Panc1 (cell line): ENCODE results near the gene NECTIN1. TPM values are rescaled to one million over a fixed set of nuclear protein-coding genes. Genes with fewer than 3 reads are reported as not detected.

Source experiments
- ATAC-seq: fragments of 200-7000 bp; cut with Tn5 transposase; 2 replicates; pipeline ENCODE4 v1.9.1; 2020; ENCODE audit warnings: mild to moderate bottlenecking, moderate library complexity
- BruUV-seq: library from RNA; stranded (reverse); fragments of 400-500 nt; replicated peaks from 2 replicates; lab custom pipeline; 2021; lab: Mats Ljungman, UMichigan
- CTCF ChIA-PET: fragments of 300-600 bp; sonication (Branson Sonifier 250); formaldehyde crosslinking; loops from one replicate; lab custom pipeline; 2022; ENCODE audit warnings: antibody characterized with exemption; lab: Charles Lee
- POLR2A ChIA-PET: fragments of 300-600 bp; sonication (Branson Sonifier 250); formaldehyde crosslinking; loops from one replicate; lab custom pipeline; 2022; ENCODE audit warnings: antibody characterized with exemption; lab: Charles Lee
- DNase-seq: peaks from one replicate; pipeline ENCODE4 v3.0.0-alpha.2; 2010; ENCODE audit warnings: low read depth, low spot score
- H3K27ac ChIP-seq: 2 replicates; pipeline ENCODE4 v1.5.1; 2011; ENCODE audit warnings: mild to moderate bottlenecking, low read length, inconsistent platforms
- H3K27me3 ChIP-seq: fragments of 200-500 bp; sonication (Bioruptor generic); 2 replicates; pipeline ENCODE4 v1.6.0; 2014; ENCODE audit warnings: low read length, inconsistent platforms; ENCODE audit not compliant: control insufficient read depth, insufficient read depth
- H3K36me3 ChIP-seq: fragments of 200-500 bp; sonication (Bioruptor generic); 2 replicates; pipeline ENCODE4 v1.5.1; 2014; ENCODE audit warnings: inconsistent platforms, mild to moderate bottlenecking, low read length, moderate library complexity; ENCODE audit not compliant: control insufficient read depth, insufficient read depth
- H3K4me1 ChIP-seq: 2 replicates; pipeline ENCODE4 v1.5.1; 2011; ENCODE audit warnings: inconsistent platforms, mild to moderate bottlenecking, low read length, moderate library complexity; ENCODE audit not compliant: control insufficient read depth, insufficient read depth
- H3K4me3 ChIP-seq, 2 experiments: 2 replicates each; pipeline ENCODE4 v1.5.1; 2011 to 2012; ENCODE audit warnings: low read depth in 2 of 2, low read length in 2 of 2, mild to moderate bottlenecking in 2 of 2, inconsistent platforms in 1 of 2, moderate library complexity in 1 of 2
- H3K9me3 ChIP-seq: fragments of 200-500 bp; sonication (Bioruptor generic); 2 replicates; pipeline ENCODE4 v1.5.1; 2014; ENCODE audit warnings: low read depth, mild to moderate bottlenecking, inconsistent platforms, low read length, moderate library complexity; ENCODE audit not compliant: control insufficient read depth, insufficient read depth
- POLR2AphosphoS5 ChIP-seq: IDR thresholded peaks from 2 replicates; pipeline ENCODE4 v1.6.1; 2012; ENCODE audit warnings: mild to moderate bottlenecking, low read depth, low read length, moderate library complexity
- SIN3A ChIP-seq: IDR thresholded peaks from 2 replicates; pipeline ENCODE4 v1.6.1; 2012; ENCODE audit warnings: low read depth, mild to moderate bottlenecking, low read length, moderate library complexity, borderline replicate concordance; ENCODE audit not compliant: insufficient read depth
- TCF7L2 ChIP-seq: IDR thresholded peaks from 2 replicates; pipeline ENCODE4 v1.6.1; 2011; ENCODE audit warnings: mild to moderate bottlenecking, low read depth, low read length, inconsistent platforms
- in situ Hi-C: cut with HindIII; loops from 2 replicates; pipeline ENCODE4 v1.10.0; 2016; ENCODE audit warnings: low sequenced_read_pairs, low pct_unique_long_range_greater_than_20kb
- intact Hi-C: fragments of 100-400 bp; cut with micrococcal nuclease; formaldehyde crosslinking; loops from one replicate; pipeline ENCODE4 v1.10.0; 2022; ENCODE audit not compliant: unreplicated experiment
- total RNA-seq: library from RNA; stranded (reverse); gene quantifications from one replicate; pipeline ENCODE4 v1.2.1, GENCODE V29; 2021; ENCODE audit not compliant: unreplicated experiment
- TF ChIP-seq, protein P1 (sequence below), 2 experiments: IDR thresholded peaks; 2 replicates each; pipeline ENCODE4 v1.6.1; 2011 to 2012; ENCODE audit warnings: low read depth in 2 of 2, control low read depth in 1 of 2, low read length in 1 of 2, mild to moderate bottlenecking in 1 of 2, moderate library complexity in 1 of 2; ENCODE audit not compliant: insufficient read depth in 1 of 2
- TF ChIP-seq, protein P2 (sequence below): fragments of 450-650 bp; IDR thresholded peaks from 2 replicates; pipeline ENCODE4 v1.5.1; 2017; ENCODE audit warnings: mild to moderate bottlenecking

NECTIN1 gene
- total RNA-seq, 1 experiment from 2014 or later = 14.6 TPM

DNA sequence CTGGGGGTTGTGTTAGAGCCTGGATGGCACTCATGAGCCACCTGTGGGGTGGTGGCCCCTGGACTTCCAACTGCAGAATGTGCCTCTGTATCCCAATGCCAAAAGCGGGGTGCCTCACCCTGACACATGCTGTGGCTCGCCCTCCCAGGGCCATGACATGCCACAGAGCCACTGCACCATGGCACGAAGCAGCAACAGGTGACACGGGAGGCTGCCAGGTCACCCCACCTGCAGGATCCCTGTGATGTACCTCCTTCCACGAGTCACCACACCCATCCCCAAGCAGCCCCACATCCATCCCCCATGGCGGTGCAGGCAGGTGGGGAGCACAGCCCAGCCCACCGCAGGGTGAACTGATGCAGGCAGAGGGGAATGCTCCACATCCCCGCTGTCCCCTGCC lies 14.8 kb downstream of the NECTIN1 start:
- no peaks in the 10 kb centered on the region for H3K36me3 ChIP-seq
- no TSS peak for BruUV-seq
- intact Hi-C loops (no loop called here), in situ Hi-C loops (no loop called here)
- POLR2A ChIA-PET = no interaction called here
- no peaks in the 10 kb centered on the region for H3K4me1 ChIP-seq
- DNase-seq = no peak
- no peak overlapping the region for H3K4me3 ChIP-seq
- H3K27me3 ChIP-seq = no peaks in the 10 kb centered on the region
- ATAC-seq = no peak
- no peaks in the 10 kb centered on the region for H3K9me3 ChIP-seq
- TF ChIP-seq, protein P1, sequence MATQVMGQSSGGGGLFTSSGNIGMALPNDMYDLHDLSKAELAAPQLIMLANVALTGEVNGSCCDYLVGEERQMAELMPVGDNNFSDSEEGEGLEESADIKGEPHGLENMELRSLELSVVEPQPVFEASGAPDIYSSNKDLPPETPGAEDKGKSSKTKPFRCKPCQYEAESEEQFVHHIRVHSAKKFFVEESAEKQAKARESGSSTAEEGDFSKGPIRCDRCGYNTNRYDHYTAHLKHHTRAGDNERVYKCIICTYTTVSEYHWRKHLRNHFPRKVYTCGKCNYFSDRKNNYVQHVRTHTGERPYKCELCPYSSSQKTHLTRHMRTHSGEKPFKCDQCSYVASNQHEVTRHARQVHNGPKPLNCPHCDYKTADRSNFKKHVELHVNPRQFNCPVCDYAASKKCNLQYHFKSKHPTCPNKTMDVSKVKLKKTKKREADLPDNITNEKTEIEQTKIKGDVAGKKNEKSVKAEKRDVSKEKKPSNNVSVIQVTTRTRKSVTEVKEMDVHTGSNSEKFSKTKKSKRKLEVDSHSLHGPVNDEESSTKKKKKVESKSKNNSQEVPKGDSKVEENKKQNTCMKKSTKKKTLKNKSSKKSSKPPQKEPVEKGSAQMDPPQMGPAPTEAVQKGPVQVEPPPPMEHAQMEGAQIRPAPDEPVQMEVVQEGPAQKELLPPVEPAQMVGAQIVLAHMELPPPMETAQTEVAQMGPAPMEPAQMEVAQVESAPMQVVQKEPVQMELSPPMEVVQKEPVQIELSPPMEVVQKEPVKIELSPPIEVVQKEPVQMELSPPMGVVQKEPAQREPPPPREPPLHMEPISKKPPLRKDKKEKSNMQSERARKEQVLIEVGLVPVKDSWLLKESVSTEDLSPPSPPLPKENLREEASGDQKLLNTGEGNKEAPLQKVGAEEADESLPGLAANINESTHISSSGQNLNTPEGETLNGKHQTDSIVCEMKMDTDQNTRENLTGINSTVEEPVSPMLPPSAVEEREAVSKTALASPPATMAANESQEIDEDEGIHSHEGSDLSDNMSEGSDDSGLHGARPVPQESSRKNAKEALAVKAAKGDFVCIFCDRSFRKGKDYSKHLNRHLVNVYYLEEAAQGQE (IDR thresholded peaks at IDR 0.05; ENCODE audit: insufficient read depth in 1 of 2, low read depth in 2 of 2, low read length in 1 of 2) = no peak
- TF ChIP-seq SIN3A = no peak
- no peak for TF ChIP-seq POLR2AphosphoS5
- TF ChIP-seq, protein P2, sequence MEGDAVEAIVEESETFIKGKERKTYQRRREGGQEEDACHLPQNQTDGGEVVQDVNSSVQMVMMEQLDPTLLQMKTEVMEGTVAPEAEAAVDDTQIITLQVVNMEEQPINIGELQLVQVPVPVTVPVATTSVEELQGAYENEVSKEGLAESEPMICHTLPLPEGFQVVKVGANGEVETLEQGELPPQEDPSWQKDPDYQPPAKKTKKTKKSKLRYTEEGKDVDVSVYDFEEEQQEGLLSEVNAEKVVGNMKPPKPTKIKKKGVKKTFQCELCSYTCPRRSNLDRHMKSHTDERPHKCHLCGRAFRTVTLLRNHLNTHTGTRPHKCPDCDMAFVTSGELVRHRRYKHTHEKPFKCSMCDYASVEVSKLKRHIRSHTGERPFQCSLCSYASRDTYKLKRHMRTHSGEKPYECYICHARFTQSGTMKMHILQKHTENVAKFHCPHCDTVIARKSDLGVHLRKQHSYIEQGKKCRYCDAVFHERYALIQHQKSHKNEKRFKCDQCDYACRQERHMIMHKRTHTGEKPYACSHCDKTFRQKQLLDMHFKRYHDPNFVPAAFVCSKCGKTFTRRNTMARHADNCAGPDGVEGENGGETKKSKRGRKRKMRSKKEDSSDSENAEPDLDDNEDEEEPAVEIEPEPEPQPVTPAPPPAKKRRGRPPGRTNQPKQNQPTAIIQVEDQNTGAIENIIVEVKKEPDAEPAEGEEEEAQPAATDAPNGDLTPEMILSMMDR = no peak
- TF ChIP-seq TCF7L2 = no peak
- H3K27ac ChIP-seq = no peak overlapping the region
- CTCF ChIA-PET = interaction anchor here (0.6 kb wide), 1 partner anchor 11 kb away, joined by 3 read pairs; no protein-coding TSS in a partner anchor

DNA sequence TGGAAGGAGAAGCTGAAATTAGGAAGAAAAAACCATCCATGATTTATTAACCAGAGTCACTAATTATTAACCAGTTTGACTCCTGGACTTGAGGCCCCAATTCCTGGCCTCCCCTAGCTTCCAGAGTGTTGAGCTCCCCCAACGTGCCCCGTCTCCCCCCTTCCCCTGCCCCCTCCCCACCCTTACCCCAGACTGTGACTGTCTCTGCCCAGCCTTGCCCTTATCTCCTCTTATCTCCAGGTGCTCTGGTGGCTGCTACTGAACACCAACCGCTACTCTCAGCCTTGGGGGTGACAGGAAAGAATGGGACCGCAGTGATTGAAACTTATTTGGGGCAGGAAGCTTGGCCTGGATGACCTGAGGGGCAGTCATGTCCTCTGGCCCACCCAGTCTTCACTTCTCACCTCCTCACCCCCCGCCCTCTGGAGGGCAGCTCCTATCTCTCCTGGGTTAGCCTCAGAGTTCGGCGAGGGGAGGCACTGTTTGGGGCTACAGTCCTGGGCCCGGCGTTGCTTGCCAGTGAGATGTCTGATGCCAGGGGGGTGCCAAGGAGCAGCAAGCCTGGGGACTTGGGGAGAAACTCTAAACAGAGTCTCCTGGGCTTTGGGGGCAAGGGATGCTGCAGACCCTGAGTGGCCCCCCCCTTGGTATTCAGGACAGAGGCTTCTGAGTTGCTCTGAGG lies 15.5 kb downstream of the NECTIN1 start:
- TF ChIP-seq, protein P1 (IDR thresholded peaks at IDR 0.05; ENCODE audit: insufficient read depth in 1 of 2, low read depth in 2 of 2, low read length in 1 of 2) = no peak
- TF ChIP-seq SIN3A = no peak
- TF ChIP-seq, protein P2 = no peak
- TF ChIP-seq POLR2AphosphoS5 = no peak
- no peak for TF ChIP-seq TCF7L2
- CTCF ChIA-PET = interaction anchor here (0.6 kb wide), 1 partner anchor 11 kb away, joined by 3 read pairs; no protein-coding TSS in a partner anchor
- Histone ChIP-seq H3K36me3 (no peaks in the 10 kb centered on the region), H3K27ac (no peak overlapping the region), H3K4me1 (no peaks in the 10 kb centered on the region), H3K4me3 (no peak overlapping the region), H3K27me3 (no peaks in the 10 kb centered on the region), H3K9me3 (no peaks in the 10 kb centered on the region)
- DNase-seq (no peak), ATAC-seq (no peak)
- no TSS peak for BruUV-seq
- in situ Hi-C loops = no loop called here
- POLR2A ChIA-PET = no interaction called here
- intact Hi-C loops = no loop called here
